GM13977 (cell line): ENCODE results near the gene CCDC149.

Source experiments
- DNase-seq: peaks from one replicate; pipeline ENCODE4 v3.0.0; 2012; ENCODE audit warnings: low spot score
- in situ Hi-C: fragments of 300-500 bp; cut with MboI; formaldehyde crosslinking; loops from one replicate; pipeline ENCODE4 v1.12.0; 2022; ENCODE audit warnings: low sequenced_read_pairs, low pct_unique_long_range_greater_than_20kb, mixed read lengths, inconsistent platforms; ENCODE audit not compliant: unreplicated experiment
- TF ChIP-seq, protein P1 (sequence below): IDR thresholded peaks from 2 replicates; pipeline ENCODE4 v1.5.1; 2012; ENCODE audit warnings: mild to moderate bottlenecking, control low read depth; ENCODE audit not compliant: insufficient read depth; ENCODE audit errors: extremely low read depth, missing control alignments

CCDC149 gene

DNA sequence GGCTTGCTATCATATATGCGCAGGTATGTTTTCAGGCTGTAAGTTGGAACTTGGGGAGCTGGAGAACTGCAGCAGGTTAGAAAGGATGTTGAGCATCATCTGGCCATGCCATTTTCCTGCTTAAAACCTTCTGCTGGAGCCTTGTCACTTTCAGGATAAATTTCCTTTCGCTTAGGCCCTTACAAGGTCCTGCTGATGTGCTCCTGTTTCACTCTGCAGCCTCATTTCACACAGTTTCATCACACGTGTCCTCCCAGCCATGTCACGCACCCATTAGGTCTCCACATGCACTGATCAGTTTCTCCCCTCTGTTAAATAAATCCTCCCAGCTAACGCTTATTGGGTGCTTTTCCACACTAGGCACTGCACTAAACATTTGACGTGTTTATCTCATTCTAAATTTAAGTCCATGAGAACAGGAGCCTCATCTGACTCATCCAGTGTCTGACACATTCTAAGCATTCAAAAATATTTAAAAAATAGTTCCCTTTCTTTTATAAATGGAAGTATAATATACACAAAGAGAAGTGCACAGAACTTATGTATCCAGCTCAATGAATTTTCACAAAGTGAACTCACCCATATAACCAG lies 102.9 kb downstream of the CCDC149 start:
- in situ Hi-C loops = no loop called here
- TF ChIP-seq, protein P1, sequence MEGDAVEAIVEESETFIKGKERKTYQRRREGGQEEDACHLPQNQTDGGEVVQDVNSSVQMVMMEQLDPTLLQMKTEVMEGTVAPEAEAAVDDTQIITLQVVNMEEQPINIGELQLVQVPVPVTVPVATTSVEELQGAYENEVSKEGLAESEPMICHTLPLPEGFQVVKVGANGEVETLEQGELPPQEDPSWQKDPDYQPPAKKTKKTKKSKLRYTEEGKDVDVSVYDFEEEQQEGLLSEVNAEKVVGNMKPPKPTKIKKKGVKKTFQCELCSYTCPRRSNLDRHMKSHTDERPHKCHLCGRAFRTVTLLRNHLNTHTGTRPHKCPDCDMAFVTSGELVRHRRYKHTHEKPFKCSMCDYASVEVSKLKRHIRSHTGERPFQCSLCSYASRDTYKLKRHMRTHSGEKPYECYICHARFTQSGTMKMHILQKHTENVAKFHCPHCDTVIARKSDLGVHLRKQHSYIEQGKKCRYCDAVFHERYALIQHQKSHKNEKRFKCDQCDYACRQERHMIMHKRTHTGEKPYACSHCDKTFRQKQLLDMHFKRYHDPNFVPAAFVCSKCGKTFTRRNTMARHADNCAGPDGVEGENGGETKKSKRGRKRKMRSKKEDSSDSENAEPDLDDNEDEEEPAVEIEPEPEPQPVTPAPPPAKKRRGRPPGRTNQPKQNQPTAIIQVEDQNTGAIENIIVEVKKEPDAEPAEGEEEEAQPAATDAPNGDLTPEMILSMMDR = no peak
- DNase-seq = no peak

DNA sequence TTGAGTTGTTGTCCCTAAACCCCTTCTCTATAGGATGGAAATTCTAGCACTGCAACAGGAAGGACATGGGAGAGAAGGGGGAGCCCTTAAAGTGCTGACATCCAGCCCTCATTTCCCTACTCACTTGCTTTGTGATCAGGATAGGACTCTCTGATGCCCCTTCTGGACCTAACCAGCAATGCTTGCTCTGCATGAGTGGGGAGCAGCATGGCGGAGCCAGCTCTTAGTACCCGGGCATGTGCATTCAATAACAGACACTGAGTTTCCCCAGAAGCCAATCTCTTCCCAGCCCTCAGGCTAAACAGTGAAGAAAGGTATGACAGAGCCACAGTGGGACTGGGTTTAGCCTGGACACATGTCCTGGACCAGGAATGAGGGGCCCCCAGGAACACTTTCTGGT lies 103.5 kb downstream of the CCDC149 start:
- TF ChIP-seq, protein P1 = peak; percentile 13
- DNase-seq = no peak
- in situ Hi-C loops = no loop called here

DNA sequence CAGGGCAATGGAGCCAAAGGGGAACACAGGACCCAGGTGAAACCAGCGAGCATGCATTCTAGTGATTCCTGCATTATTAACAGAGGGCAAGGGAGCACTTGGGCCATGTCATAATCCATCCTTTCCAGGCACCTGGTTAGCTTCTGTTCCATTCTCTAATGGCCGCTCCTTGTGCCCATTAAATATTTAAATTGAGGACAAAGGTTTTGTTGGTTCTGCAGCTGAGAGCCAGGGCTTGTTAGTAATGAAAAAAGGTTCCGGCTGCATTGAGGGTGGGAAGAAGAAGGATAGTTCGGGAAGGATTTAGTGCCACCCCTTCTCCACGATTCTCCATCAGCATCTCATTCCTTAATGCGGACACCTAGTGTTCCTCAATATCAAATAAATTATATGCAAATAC lies 103.9 kb downstream of the CCDC149 start:
- TF ChIP-seq, protein P1 = no peak
- no peak for DNase-seq
- in situ Hi-C loops = no loop called here

GRCh38 chr4:24808261-24808660 lies 104.6 kb downstream of the CCDC149 start:
- in situ Hi-C loops = no loop called here

GRCh38 chr4:24807611-24808010 lies 105.2 kb downstream of the CCDC149 start:
- DNase-seq = no peak
- in situ Hi-C loops = no loop called here

More at GRCh38 chr4:24808261-24808660, 104.6 kb downstream of the CCDC149 start:
- no peak for DNase-seq
- TF ChIP-seq, protein P1 = no peak

DNA sequence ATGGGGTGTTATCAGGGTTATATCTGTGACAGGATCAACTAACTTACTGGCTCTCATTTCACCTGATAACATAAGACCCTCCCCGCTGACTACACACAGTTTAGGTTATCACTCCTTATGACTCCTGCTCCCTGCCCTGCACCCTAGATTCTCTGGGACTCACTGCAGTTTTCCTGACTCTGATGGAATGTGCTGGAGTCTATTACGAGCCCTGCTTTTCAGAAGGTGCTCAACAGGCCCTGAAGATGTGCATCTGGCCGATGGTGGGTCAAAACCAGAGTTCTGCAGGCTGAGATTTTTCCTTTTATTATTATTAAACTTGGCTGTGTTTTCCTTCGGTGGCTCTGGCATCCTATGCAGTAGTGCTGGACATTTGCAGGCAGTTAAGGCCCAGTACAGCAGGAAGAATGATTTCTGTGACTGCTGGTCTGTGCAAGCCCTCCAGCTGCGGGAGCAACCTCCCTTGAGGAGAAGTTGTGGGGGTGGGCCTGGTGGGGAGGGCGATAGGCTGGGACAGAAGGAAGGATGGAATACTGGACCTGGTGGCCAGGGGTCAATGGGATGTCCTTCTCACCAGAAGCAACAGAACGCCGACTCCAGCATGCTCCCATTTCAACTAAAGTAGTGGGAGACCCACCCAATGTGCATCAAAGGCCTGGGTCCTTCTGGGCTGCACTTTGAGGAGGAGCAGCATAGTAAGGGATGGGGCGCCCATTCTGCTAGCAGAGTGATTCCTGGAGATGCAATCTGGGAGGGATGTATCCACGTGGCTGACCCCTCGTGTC lies 106.4 kb downstream of the CCDC149 start:
- DNase-seq = no peak
- TF ChIP-seq, protein P1 = no peak
- in situ Hi-C loops = no loop called here

More at GRCh38 chr4:24807611-24808010, 105.2 kb downstream of the CCDC149 start:
- TF ChIP-seq, protein P1 = no peak
